ENCODE measurements around the gene ARID3B.
"Not testable (repeated sequence)": the region's sequence is repeated elsewhere in the genome, so short reads cannot be mapped to it uniquely, and the experiment has no call there.

Gene ARID3B, protein sequence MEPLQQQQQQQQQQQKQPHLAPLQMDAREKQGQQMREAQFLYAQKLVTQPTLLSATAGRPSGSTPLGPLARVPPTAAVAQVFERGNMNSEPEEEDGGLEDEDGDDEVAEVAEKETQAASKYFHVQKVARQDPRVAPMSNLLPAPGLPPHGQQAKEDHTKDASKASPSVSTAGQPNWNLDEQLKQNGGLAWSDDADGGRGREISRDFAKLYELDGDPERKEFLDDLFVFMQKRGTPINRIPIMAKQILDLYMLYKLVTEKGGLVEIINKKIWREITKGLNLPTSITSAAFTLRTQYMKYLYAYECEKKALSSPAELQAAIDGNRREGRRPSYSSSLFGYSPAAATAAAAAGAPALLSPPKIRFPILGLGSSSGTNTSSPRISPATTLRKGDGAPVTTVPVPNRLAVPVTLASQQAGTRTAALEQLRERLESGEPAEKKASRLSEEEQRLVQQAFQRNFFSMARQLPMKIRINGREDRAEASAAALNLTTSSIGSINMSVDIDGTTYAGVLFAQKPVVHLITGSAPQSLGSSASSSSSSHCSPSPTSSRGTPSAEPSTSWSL

GRCh38 chr15:74540761-74541493 lies at the start of gene ARID3B:
TSS of gene ARID3B (plus strand) at chr15:74541220. CDS start at chr15:74543937, 2,717 bp downstream.
- DNase-seq (ENCODE audit: low read depth in 2 of 2): peak; percentile 91

DNA sequence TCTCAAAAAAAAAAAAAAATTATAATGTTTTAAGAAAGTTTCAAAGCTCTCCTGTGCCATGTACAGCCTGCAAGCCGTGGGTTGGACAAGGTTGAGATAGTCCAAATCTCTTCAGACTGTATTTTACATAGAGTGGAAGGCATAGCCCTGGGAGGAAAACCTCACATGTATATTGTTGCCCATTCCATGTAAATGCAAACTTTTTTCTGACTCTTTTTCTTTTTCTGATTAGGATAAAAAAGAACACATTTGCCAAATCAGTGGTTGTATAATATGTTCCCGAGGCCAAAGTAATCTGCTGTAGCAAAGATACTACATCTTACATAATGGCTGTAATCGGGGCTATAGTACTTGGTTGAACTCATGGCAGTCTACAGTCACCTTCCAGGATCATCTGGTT lies 44.4 kb upstream of the ARID3B start:
- no peak for DNase-seq (ENCODE audit: low read depth in 2 of 2)

GRCh38 chr15:74497584-74497983 lies 43.4 kb upstream of the ARID3B start:
- no peak for DNase-seq (ENCODE audit: low read depth in 2 of 2)

GRCh38 chr15:74499366-74499765 lies 41.7 kb upstream of the ARID3B start:
- no peak for DNase-seq (ENCODE audit: low read depth in 2 of 2)

DNA sequence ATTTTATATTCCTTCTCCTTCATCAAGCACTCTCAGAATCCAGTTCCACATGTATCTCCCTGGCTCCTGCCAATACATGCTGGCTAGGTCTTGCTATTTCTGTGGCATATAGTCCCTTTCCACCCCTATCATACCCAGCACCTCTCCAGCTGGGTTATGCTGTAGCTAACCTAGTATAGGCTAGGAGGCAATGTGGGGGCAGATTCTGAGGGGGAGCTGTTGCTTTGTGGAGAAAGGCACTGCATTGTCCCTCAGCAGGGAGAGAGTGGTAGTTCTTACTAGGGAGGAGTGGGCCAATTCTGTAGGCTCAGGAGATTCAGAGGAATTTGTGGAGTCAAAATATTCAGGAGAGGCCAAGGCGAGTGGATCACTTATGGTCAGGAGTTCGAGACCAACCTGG lies 40.6 kb upstream of the ARID3B start:
- DNase-seq (ENCODE audit: low read depth in 2 of 2): no peak

GRCh38 chr15:74502301-74502700 lies 38.7 kb upstream of the ARID3B start:
- no peak for DNase-seq (ENCODE audit: low read depth in 2 of 2)

- no peak for DNase-seq (ENCODE audit: low read depth in 2 of 2)
Measured at GRCh38 chr15:74504418-74504817, 36.6 kb upstream of the ARID3B start.

GRCh38 chr15:74504836-74505235 lies 36.2 kb upstream of the ARID3B start:
- no peak for DNase-seq (ENCODE audit: low read depth in 2 of 2)

DNA sequence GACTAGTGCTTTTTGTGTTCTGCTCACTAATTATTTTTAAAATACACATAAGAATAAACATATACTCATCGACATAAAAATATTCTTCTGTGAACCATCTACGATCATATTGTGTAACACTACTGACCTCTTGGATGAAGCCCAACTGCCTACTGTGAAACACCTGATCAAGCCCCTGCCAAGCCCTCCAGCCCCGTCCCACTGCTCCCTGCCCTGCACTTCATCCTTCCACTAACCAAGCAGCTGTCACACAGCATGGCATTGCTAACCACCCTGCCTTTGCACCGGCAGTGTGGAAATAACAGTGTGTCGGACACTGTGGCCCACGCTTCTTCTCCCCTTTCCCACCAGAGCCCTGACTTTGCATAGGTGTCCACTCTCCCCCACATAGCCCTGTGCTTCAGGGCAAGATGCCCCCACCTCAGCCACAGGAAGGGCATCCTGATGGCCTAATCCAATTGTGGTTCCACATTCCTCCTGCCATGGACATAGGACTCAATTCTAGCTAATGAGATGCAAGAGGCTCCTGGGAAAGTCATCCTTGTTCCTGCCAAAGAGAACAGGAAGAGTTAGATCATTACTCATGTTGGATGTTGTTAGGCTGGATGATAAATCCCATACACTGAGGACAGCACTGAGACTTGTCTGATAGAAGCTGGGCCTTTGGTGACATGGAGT lies 35.0 kb upstream of the ARID3B start:
- no peak for DNase-seq (ENCODE audit: low read depth in 2 of 2)

DNA sequence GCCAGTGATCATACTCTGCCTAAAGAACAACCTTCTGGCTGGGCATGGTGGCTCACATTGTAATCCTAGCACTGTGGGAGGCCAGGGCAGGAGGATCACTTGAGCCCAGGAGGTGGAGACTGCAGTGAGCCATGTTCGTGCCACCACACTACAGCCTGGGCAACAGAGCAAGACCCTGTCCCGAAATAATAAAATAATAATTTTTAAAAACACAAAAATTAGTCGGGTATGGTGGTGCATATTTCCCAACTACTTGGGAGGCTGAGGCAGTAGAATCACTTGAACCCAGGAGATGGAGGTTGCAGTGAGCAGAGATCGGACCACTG lies 34.5 kb upstream of the ARID3B start:
- DNase-seq (ENCODE audit: low read depth in 2 of 2): no peak

GRCh38 chr15:74511583-74511982 lies 29.4 kb upstream of the ARID3B start:
- no peak for DNase-seq (ENCODE audit: low read depth in 2 of 2)

DNA sequence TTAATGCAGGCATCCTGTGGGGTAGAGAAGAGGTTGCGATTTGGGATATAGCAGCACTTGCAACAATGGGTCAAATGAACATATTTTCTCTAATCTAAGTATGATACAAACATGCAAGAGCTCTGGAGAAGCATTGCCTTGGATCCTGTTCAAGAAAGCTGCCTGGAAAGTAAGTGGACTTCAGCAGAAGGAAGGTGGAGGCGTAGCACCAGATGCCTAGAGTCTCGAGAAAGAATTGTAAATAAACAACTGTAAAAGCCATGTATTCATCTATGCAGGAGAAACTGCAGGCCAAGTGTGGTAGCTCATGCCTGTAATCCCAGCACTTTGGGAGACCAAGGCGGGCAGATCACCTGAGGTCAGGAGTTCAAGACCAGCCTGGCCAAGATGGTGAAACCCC lies 27.0 kb upstream of the ARID3B start:
- DNase-seq (ENCODE audit: low read depth in 2 of 2): not testable (repeated sequence)

DNA sequence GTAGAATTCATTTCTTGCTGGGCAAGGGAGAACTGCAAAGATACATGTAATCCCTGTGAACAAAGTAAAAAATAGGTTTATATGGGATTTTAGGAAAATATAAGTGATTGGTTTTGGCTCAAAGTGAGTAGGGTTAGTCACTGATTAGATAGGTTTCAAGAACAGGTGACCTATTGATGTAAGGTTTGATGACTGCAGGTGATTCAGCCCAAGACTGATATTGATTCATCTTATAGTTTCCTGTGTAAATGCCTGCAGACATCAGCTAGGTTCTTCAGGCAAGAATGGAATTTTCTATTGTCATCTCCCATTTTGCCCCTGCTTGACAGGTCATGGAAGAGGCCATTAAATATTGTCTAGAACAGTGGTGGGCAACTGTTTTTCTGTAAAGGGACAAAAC lies 23.9 kb upstream of the ARID3B start:
- no peak for DNase-seq (ENCODE audit: low read depth in 2 of 2)

DNA sequence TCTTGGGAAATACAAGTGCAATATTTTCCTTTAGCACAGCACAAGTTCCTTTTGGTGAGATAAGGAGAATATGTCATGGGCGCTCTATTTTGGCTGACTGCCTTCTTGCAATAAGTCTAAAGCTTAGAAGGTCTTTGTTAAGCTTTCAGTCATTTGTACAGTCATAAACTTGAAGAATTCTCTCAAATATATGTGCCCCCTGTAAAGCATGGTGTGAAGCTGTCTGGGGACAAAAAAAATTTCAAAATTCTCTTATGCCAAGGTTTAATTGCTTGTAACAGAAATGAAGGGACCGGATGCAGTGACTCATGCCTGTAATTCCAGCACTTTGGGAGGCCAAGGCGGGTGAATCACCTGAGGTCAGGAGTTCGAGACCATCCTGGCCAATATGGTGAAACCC lies 21.7 kb upstream of the ARID3B start:
- no peak for DNase-seq (ENCODE audit: low read depth in 2 of 2)

DNA sequence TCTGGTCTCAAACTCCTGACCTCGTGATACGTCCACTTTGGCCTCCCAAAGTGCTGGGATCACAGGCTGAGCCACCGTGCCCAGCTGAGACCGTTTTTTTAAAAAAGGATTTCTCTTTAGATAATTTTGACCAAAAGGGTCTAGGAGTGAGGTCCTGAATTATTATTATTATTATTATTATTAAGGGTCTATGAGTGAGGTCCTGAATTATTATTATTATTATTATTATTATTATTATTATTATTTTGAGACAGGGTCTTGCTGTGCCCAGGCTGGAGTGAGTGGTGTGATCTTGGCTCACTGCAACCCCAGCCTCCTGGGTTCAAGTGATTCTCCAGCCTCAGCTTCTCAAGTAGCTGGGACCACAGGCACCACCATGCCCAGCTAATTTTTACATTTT lies 20.6 kb upstream of the ARID3B start:
- no peak for DNase-seq (ENCODE audit: low read depth in 2 of 2)

- no peak for DNase-seq (ENCODE audit: low read depth in 2 of 2)
Measured at GRCh38 chr15:74523982-74524381, 17.0 kb upstream of the ARID3B start.

GRCh38 chr15:74525309-74525708 lies 15.7 kb upstream of the ARID3B start:
- DNase-seq (ENCODE audit: low read depth in 2 of 2): no peak

- no peak for DNase-seq (ENCODE audit: low read depth in 2 of 2)
Measured at GRCh38 chr15:74525945-74526344, 15.1 kb upstream of the ARID3B start.

GRCh38 chr15:74528876-74529275 lies 12.1 kb upstream of the ARID3B start:
- DNase-seq (ENCODE audit: low read depth in 2 of 2): no peak

GRCh38 chr15:74529921-74530320 lies 11.1 kb upstream of the ARID3B start:
- no peak for DNase-seq (ENCODE audit: low read depth in 2 of 2)

DNA sequence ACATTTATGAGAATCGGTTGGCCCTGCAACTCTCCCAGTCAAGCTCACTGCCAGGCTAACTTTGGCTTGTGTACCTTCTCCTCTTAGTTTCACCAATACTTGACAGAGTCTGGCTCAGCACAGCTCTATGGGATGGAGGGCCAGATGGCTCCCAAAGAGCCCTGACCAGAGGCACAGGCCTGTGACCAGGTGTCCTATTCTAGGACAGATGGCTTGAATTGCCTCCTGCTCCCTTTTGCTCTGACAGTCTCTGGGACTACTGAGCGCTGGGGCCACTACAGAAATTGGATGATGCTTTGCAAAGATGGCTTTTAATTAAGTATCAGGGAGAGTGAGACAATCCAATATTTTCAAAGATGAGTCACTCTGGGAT lies 10.3 kb upstream of the ARID3B start:
- DNase-seq (ENCODE audit: low read depth in 2 of 2): no peak

- no peak for DNase-seq (ENCODE audit: low read depth in 2 of 2)
Measured at GRCh38 chr15:74531144-74531811, 9.7 kb upstream of the ARID3B start.
